Activated CD4-positive, alpha-beta T cell treated with anti-CD3 and anti-CD28 coated beads, Interleukin-2, amount 50 U/mL, for 1 hour (primary cell): ENCODE results near the gene CLTC.
A peak's percentile ranks its signal among the peaks of the same experiment; 100 is the strongest.
"Not testable (repeated sequence)": the region's sequence is repeated elsewhere in the genome, so short reads cannot be mapped to it uniquely, and the experiment has no call there.

Source experiments
- DNase-seq: peaks from one replicate; pipeline ENCODE4 v3.0.0-alpha.2; 2020

The CLTC gene

DNA sequence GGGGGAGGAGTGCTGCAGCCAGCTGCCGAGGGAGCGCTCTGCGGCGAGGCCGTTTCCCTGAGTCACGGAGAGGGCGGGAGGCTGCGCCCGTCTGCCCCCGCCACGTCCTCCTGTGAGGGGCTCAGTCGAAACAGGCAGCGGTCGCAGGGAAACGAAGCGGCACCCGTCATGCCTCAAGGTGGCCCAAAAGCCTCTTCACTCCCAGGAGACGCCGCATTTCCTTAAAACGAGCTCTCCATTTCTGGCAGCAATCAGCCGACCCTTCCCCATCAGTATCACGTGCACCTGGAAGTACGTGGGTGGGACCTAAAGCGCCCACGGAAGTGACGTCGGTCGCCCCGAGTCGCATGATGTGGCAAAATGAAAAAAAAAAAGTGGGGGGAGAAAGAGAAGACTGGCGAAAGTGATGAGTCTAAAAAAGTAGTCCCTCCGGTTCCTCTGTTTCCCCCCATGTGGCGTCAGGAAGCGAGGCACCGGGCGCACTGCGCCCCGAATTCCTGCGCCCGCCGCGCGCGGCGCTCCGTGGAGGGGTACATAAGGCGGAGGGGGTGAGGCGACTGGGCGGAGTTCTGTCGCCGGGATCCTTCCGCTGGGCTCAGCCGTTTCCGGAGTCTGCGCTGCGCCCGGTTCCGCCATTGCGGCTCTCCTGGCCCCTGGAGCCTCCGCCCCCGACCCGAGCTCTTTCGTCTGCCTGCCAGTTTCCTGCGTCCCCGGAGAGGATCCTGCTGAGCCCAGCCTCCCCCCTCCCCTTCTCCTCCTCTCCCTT, at the start of gene CLTC:
Gene CLTC, plus strand, starts transcription at position 598 of the 766 bp plus-strand sequence. CDS start 237 bp downstream, outside the sequence.
- peak; percentile 91 for DNase-seq

DNA sequence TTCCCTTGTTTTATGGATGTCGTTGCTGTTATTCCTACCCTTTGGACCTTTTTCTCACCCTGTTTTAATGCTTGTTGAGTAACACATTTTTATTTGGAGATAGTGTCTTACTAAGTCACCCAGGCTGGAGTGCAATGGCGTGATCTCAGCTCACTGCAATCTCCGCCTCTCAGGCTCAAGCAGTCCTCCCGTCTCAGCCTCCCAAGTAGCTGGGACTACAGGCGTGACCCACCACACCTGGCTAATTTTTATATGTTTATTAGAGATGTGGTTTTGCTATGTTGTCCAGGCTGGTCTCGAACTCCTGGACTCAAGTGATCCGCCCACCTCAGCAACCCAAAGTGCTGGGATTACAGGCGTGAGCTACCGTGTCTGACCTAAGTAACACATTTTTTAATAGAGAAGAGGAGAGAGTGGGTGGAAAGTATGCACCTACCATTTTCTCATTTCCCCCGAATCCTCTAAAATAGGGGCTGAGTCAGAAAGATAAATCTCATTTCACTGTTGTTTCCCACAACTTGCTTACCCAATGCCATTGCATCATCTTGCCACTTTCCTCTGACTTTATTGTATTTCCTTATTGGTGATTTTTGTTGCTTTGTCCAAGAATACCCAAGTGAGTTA, 47.3 kb upstream of the CLTC start:
- no peak for DNase-seq

DNA sequence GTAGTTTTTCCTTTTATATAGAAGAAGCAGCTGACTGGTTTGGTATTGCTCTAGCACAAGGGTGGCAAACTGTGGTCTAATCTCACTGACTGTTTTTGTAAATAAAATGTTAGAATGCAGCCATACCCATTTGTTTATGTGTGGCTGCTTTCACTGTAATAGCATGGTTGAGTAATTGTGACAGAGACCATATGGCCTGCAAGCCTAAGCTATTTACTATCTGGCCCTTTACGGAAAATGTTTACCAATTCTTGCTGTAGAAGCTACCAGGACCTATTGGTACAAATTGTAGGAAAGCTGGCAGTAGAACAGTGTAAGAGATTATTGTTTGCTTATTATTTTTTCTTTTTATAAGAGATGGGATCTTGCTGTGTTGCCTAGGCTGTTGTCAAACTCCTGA, 35.5 kb upstream of the CLTC start:
- not testable (repeated sequence) for DNase-seq

DNA sequence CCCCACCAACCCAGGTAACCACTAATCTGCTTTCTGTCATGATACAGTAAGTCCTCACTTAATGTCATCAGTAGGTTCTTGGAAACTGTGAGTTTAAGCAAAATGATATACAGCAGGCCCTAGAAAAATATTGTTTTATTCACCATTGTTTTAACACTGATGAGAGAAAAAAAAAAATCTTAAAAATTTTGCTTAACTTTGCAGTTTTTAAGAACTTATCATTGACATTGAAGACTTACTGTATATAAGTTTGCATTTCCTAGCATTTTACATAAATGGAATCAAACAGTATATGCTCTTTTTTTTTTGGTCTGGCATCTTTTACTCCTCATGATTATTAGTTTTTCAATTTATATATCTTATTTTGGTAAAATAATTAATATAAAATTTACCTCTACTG, 19.5 kb upstream of the CLTC start:
- no peak for DNase-seq

DNA sequence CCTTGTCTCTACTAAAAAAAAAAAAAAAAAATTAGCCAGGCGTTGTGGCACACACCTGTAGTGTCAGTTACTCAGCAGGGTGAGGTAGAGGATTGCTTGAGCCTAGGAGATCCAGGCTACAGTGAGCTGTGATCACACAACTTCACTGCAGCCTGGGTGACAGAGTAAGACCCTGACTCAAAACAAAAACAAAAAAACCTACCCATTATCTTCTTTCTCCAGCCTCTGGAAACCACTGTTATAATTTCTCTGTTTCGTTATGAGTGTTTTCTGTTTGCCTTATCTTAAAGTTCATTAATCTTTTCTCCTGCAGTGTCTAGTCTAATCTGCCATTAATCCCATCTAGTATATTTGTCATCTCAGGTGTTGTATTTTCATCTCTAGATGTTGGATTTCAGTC, 18.6 kb upstream of the CLTC start:
- DNase-seq, result no peak

DNA sequence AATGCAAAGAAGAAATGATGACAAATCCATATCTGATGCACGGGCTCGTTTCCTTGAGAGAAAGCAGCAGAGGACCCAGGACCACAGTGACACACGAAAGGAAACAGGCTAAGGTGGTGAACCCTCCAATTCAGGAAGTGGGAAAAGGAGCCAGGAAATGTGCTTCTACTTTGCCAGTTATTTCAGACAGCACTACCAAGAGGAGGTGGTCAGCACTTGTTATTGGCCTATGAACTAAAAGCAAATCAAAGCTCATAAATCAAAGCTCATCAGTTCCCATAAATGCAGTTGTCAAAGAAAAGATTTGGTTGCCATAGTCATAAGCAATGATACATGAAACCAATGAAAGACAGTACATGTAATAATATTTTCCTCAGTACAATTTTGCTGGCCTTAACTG, 12.6 kb upstream of the CLTC start:
- DNase-seq, result no peak

DNA sequence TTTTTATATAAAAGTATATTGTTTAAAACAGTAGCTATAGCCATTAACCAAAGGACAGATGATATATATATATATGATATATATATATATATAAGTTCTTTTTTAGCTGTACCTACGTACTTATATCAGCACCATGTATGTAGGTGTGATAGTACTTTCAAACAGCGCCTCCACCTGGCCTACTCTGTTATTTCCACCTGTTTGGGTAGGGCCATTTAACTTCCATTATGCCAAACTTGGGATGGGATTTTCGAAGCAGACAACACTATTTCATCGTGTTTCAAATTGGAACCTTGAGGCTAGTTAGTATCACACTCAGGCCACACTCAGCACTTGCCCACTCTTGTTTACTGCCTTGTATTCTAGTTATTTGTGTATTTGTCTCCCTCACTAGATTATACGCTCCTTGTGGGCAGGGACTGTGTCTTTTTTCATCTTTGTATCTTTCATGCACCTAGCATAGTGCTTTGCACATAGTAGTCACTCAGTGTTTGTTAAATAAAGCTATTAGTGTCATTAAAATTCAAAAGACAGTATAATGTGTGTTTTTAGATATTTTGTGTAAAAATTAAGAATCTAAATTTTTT, 11.8 kb upstream of the CLTC start:
- peak; percentile 21 for DNase-seq

DNA sequence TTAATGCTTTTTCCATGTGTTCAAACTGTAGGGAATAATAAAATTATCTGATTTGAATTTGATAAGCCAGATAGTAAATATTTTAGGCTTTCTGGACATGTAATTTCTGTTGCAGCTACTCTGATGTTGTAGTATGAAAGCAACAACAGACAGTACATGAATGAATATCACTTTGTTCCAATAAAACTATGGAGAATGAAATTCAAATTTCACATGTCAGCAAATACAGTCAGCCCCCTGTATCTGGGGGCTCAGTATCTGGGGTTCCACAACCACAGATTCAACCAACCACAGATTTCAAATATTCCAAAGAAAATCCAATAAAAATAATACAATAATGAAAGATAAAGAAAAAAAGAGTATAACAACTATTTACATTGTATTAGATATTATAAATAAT, 8.2 kb upstream of the CLTC start:
- DNase-seq, result no peak

DNA sequence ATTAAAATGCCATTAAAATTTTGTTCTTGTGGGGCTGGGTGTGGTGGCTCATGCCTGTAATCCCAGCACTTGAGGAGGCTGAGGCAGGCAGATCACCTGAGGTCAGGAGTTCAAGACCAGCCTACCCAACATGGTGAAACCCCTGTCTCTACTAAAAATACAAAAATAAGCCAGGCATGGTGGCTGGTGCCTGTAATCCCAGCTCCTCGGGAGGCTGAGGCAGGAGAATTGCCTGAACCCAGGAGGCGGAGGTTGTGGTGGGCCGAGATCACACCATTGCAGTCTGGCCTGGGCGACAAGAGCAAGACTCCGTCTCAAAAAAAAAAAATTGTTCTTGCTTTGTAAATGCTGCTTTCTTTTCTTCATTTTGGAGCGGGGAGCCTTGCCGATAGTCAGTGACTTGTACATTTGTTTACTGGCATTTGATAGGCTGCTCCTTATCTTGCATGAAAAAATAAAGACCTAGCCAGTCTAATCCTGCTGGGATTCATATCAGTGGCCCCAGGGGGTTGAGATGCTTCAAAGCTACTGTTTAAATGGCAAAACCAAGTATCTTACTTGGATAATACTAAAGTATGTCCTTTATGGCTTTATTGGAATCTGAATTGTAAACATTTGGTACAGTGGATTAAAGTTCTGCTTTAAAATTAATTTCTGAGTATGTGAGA, 3.3 kb upstream of the CLTC start:
- DNase-seq, result no peak

DNA sequence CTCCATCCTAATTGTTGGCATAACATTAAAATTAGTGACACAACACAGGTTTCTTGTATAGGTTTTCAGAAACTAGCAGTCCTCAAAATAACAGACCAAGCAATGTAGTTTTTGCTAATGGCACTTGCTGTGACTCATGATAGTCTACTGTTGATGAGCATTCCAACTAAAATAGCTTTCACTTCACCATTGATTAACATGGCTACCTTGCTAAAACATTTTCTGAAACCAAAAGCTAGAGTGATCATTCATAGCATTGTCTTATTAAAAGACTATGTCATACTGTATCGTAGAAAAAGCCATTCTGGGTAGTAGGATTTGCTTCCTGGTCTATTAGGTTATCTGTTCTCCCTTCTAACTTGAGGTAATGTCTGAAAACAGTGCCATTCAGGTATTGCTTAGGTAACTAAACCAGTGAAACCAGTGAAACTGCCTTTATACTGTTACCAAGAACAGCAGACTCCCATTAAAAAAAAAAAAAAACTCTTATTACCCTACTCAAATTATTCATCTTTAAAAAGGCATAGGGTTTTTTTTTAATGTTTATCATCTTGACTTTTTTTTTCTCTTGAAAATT, 2.5 kb upstream of the CLTC start:
- no peak for DNase-seq

DNA sequence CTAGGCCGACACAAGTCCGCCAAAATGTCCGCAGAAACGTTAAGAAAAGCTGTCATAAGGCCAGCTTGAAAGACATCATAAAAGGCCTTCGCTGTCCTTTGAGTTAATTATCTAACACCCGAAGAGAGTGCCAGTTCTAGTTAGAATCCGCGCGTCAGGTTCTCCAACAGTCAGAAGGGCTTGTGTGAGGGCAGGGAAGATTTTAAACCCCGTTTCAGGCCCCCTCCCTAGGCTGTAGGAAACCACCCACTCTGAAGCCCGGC, 729 bp upstream of the CLTC start:
- no peak for DNase-seq

DNA sequence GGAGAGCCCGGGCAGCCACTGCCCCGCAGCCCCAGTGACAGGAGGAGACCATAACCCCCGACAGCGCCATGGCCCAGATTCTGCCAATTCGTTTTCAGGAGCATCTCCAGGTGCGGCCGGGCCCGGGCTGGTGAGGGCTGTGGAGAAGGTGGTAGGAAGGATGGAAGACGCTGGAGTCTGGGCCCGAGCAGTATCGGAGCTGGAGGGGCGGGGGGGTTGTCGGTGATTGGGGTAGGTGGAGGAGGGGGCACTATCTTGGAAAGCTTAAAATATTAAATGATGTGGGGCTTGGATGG, 317 bp downstream of the CLTC start:
- DNase-seq, result no peak

DNA sequence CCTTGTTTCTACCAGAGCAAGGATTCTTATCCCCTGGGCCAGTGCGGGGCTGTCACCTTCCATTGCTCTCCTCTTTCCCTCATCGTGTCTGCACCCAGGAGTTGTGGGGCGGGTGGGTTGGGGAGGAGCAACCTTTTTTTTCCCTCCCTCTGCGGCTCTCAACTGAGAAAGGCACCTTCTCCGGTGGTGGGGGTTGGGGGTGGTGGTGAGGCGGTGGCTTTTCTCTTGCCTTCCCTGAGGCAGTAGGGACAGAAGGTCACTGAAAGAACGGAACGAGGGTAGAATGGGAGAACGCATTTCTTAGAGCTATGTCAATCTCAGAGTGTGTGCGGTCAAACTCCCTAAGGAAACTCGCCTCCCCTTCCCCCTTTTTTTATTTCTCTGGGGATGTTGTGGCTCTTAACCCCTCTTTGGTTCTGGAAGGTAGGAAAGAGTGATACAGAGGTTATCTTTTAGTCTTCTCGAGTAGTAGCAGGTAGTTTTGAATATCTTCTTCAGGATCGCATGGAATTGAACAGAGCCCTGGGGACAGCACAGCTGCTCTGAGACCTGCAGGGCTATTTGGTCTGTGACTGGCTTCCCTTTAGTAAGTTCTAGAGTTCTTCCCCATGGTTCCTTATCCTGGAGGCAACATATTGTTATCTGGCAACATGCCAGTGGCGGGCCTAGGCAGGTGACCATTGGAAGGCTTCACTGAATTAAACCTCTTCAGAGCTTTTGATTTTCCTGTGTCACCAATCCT, 994 bp downstream of the CLTC start:
- peak; percentile 45 for DNase-seq

DNA sequence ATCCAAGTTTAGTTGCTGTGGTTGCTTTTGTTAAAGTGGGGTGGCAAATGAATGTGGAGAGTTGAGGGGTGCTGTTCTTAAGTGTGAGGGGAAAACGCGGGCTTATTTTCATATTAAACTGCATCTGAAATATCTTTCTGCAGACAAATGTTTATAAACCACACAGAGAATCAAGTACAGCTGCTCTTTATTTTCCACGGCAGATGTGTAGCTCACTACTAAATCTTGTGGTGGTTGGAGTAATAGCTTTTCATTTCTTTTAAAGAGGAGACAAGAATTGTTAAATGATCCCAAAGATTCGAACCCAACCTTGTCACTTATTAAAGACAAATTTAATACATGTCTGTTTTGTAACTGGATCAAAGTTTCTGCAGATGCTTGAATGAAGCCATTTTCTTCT, 2.1 kb downstream of the CLTC start:
- no peak for DNase-seq

DNA sequence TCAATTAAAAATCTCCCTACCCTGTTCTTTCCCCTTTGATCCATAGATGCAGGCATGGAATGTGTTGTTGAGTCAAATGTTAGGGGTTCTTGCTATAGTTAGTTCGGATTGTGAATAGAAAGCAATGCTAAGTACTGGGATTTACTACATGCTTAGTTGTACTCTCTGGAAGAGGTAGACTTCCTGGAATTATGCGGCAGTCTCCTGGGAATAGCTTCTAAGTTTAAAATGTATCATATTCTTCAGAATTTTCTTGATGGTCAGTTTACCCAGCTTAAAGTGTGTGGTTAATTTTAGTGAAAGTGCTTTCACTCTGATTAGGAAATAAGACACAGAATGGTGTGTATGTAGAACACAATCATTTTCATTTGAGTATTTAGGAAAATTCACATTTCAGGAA, 3.5 kb downstream of the CLTC start:
- no peak for DNase-seq

DNA sequence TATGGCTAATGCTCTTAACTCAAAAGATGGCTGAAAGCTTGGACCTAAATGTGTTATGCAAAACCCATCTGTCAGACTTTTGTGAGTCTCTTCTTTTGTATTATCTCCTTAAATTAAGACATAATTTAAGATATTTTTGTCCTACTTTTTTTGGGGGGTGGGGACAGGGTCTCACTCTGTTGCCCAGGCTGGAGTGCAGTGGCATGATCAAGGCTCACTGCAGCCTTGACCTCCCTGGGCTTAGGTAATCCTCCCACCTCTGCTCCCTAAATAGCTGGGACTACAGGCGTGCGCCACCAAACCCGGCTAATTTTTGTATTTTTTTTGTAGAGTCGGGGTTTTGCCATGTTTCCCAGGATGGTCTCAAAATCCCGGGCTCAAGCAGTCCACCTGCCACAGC, 7.1 kb downstream of the CLTC start:
- DNase-seq, result no peak

DNA sequence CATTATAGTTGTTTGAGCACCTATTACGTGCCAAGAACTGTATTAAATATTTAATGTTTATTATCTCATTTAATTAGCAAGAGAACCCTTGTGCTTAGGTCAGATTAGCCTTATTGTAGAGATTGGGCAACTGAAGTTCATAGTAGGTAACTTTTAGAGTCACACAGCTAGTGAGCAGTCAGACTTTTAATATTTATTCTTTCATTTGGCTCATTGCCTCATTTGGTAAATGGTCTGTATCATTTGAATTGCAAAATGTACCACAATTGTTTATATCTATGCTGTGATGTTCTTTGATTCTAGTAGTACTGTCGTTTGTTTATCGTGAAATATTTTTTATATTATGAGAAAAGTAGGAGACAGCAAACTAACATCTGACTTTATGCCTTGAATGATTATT, 7.6 kb downstream of the CLTC start:
- DNase-seq, result no peak

DNA sequence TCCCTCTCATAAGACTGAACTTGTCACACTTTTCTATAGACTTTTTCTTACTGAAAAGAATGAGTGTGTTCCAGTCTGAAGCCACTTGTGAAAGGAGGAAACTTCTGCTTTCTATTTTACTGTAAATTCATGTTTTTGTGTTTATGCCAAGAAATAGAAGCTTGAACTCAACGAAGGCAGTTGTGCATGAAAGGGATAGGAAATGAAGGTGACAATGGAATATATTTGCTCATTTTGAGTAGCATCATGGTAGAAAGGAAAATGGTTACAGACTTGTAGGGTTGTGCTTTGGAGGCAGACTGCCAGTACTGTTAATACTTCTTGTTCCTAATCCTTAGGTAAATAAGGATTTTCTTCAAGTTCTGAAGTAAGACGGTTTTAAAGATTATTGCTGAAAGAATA, 8.1 kb downstream of the CLTC start:
- no peak for DNase-seq

DNA sequence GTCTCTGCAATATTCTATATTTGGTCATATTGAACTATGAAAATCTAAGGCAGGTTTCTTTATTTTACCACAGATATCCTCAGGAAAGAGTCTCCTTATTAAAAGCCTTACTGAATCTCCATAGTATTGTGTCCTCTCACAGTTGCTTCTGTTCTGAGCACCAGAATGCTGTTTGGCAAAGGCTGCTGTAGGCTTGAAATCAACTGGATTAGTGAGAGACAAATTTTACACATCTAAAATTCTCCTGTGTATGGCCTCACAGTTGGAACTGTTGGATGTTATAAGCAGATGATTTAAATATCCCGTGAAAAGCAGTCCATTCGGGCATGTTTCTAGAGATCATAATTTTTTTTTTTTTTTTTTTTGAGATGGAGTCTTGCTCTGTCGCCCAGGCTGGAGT, 9.5 kb downstream of the CLTC start:
- DNase-seq, result no peak

DNA sequence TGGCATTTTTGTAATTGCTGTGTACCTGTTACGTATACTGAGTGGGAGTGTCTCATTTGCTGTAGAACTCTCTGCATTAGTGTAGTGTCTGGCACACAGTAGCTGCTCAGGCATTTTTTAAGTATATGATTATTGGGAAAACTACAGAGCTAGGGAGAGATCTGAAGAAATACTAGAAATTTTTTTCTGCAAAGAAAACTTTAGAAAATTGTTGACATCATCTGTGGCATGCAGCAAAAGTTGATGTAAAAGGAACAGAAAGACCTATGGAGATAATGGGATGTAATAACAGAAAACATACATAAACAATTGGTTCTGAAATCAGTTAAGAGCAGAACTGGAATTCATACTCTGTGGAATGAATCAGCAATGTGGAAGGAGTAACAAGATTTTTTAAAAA, 11.6 kb downstream of the CLTC start:
- no peak for DNase-seq

DNA sequence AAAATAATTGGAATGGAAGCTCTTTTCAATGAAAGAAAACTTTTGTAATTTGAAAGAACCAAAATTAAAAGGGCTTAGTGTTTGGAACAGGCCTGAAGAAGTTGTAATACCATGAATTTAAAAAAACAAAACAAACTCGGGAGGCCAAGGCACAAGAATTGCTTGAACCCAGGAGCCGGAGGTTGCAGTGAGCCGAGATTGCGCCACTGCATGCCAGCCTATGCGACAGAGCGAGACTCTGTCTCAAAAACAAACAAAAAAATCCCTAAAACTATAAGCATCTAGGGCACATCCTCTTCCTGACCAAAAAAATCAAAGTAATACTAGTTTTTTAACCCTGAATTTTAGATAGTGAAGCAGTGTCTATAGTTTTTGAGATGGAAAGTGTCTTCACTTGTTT, 12.7 kb downstream of the CLTC start:
- DNase-seq, result no peak

DNA sequence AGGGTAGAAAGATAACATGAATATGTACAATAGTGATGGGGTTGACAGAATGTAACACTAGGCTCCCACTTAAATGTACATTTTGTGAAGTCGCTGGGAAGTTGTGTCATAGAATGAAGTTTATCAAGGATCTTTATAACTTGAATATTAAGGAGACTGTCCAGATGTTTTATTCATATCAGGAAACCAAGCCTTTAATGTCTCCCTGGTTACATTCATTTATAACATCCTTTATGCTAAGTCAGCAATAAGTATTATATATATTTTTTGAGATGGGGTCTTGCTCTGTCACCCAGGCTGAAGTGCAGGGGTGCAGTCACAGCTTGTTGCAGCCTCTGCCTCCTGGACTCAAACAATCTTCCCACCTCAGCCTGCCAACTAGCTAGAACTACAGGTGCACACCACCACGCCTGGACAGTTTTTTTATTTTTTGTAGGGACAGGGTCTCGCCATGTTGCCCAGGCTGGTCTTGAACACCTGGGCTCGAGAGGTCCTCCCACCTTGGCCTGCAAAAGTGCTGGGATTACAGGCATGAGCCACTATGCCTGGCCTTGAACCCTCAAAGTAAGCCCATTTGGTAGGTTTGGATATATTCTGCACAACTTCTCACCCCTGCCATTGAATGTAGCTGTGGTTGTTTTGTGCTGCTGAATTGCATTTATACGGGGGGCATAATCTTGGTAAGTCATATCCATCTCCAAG, 14.1 kb downstream of the CLTC start:
- no peak for DNase-seq
